Fibroblast of skin of abdomen (primary cell): Measurements from ENCODE around the gene APBA2.
A peak's percentile ranks its signal among the peaks of the same experiment; 100 is the strongest.
"Not testable (repeated sequence)": the region's sequence is repeated elsewhere in the genome, so short reads cannot be mapped to it uniquely, and the experiment has no call there.

Experiments used
- DNase-seq: peaks from one replicate; pipeline ENCODE4 v3.0.0-alpha.2; 2013

APBA2 gene

GRCh38 chr15:29140475-29141307 lies 254.9 kb downstream of the APBA2 start:
- DNase-seq = no peak

GRCh38 chr15:29141308-29142128 lies 255.7 kb downstream of the APBA2 start:
- DNase-seq = no peak

GRCh38 chr15:29142129-29142747 lies 256.5 kb downstream of the APBA2 start:
- no peak for DNase-seq

GRCh38 chr15:29143293-29143692 lies 257.5 kb downstream of the APBA2 start:
- no peak for DNase-seq

- DNase-seq = peak; percentile 88
These were observed 258.3 kb downstream of the APBA2 start for GRCh38 chr15:29143909-29144635.

- DNase-seq = no peak
These were observed 263.9 kb downstream of the APBA2 start for GRCh38 chr15:29149738-29150075.

- no peak for DNase-seq
These were observed 265.0 kb downstream of the APBA2 start for GRCh38 chr15:29150515-29151483.

- no peak for DNase-seq
These were observed 265.7 kb downstream of the APBA2 start for GRCh38 chr15:29151484-29151857.

- DNase-seq = no peak
These were observed 270.7 kb downstream of the APBA2 start for GRCh38 chr15:29156521-29156920.

- DNase-seq = no peak
These were observed 274.1 kb downstream of the APBA2 start for GRCh38 chr15:29159771-29160455.

- DNase-seq = no peak
These were observed 276.6 kb downstream of the APBA2 start for GRCh38 chr15:29162411-29162810.

- DNase-seq = not testable (repeated sequence)
These were observed 281.3 kb downstream of the APBA2 start for GRCh38 chr15:29167122-29167521.
